ENCODE measurements around the gene NPIPB2.
"Not testable (repeated sequence)": the region's sequence is repeated elsewhere in the genome, so short reads cannot be mapped to it uniquely, and the experiment has no call there.

The NPIPB2 gene

DNA sequence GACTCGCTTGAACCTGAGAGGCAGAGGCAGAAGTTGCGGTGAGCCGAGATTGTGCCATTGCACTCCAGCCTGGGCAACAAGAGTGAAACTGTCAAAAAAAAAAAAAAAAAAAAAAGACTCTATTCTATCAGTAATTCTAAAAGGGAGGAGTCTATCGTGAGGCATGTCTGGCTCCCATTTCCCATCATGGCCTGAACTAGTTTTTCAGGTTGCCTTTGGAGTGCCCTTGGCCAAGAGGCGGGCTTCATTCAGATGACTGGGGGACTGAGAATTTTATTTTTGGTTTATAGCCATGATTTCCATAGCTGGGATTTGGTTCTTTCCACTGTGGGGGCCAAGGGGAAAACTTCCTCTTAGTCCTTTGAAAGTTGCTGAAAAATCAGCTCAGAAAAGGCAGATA, 31.2 kb upstream of the NPIPB2 start:
- Histone ChIP-seq H3K36me3 (ENCODE audit: control insufficient read depth, insufficient read depth, low read length) (no peaks in the 10 kb centered on the region), H3K27ac (ENCODE audit: low read depth, low read length) (no peak overlapping the region), H3K27me3 (ENCODE audit: control insufficient read depth, insufficient read depth, low read length) (no peaks in the 10 kb centered on the region), H3K9ac (ENCODE audit: low read length) (no peak overlapping the region), H3K4me3 (ENCODE audit: low read depth, low read length) (no peak overlapping the region), H3K9me3 (ENCODE audit: control insufficient read depth, insufficient read depth, low read depth, low read length) (no peaks in the 10 kb centered on the region), H3K4me1 (ENCODE audit: control insufficient read depth, insufficient read depth, low read length) (peaks cover 8% of the 10 kb centered on the region)

DNA sequence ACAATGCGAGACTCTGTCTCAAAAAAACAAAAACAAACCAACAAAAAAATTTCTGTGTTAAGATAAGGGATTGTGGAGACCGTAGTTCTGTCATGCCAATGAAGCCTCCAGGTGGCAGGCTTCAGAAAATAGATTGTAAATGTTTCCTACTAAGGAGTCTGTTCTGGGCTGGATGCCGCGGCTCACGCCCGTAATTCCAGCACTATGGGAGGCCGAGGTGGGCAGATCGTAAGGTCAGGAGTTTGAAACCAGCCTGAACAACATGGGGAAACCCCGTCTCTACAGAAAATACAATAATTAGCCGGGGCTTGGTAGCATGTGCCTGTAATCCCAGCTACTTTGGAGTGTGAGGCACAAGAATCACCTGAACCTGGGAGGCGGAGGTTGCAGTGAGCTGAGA, 30.3 kb upstream of the NPIPB2 start:
- H3K9me3 ChIP-seq (ENCODE audit: control insufficient read depth, insufficient read depth, low read depth, low read length): no peaks in the 10 kb centered on the region
- H3K36me3 ChIP-seq (ENCODE audit: control insufficient read depth, insufficient read depth, low read length): no peaks in the 10 kb centered on the region
- no peaks in the 10 kb centered on the region for H3K27me3 ChIP-seq (ENCODE audit: control insufficient read depth, insufficient read depth, low read length)
- no peak overlapping the region for H3K9ac ChIP-seq (ENCODE audit: low read length)
- no peak overlapping the region for H3K4me3 ChIP-seq (ENCODE audit: low read depth, low read length)
- no peak overlapping the region for H3K27ac ChIP-seq (ENCODE audit: low read depth, low read length)
- H3K4me1 ChIP-seq (ENCODE audit: control insufficient read depth, insufficient read depth, low read length): peaks cover under 1% of the 10 kb centered on the region; the same call in 1 of the 2 replicates

DNA sequence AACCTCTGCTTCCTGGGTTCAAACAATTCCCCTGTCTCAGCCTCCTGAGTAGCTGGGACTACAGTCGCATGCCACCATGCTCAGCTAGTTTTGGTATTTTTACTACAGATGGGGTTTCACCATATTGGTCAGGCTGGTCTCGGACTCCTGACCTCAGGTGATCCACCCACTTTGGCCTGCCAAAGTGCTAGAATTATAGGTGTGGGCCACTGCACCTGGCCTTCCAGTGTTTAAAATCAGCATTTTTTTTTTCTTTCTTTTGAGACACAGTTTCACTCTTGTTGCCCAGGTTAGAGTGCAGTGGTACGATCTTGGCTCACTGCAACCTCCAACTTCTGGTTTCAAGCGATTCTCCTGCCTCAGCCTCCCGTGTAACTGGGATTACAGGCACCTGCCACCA, 28.4 kb upstream of the NPIPB2 start:
- H3K27me3 ChIP-seq (ENCODE audit: control insufficient read depth, insufficient read depth, low read length); H3K27ac ChIP-seq (ENCODE audit: low read depth, low read length): not testable (repeated sequence)

DNA sequence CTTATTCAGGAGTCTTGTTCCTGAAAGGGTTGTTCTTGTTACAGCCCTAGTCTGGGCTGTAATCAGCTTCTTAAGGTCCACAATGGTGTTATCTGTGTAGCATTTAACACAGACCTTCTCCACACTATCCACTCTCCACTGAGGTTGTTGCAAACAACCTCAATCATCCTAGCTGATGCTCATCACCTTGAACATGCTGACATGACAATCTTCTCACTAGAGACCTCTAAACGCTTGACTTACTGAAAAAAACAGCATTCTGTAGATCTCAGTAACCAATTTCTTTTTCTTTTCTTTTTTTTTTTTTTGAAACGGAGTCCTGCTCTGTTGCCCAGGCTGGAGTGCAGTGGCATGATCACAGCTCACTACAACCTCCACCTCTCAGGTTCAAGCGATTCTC, 26.7 kb upstream of the NPIPB2 start:
- H3K27me3 ChIP-seq (ENCODE audit: control insufficient read depth, insufficient read depth, low read length): no peaks in the 10 kb centered on the region
- no peak overlapping the region for H3K27ac ChIP-seq (ENCODE audit: low read depth, low read length)
- H3K36me3 ChIP-seq (ENCODE audit: control insufficient read depth, insufficient read depth, low read length): no peaks in the 10 kb centered on the region
- no peaks in the 10 kb centered on the region for H3K9me3 ChIP-seq (ENCODE audit: control insufficient read depth, insufficient read depth, low read depth, low read length)
- no peak overlapping the region for H3K4me3 ChIP-seq (ENCODE audit: low read depth, low read length)
- H3K4me1 ChIP-seq (ENCODE audit: control insufficient read depth, insufficient read depth, low read length): no peaks in the 10 kb centered on the region
- no peak overlapping the region for H3K9ac ChIP-seq (ENCODE audit: low read length)

More for the DNA sequence above, 28.4 kb upstream of the NPIPB2 start:
- not testable (repeated sequence) for H3K9ac ChIP-seq (ENCODE audit: low read length); H3K36me3 ChIP-seq (ENCODE audit: control insufficient read depth, insufficient read depth, low read length); H3K4me3 ChIP-seq (ENCODE audit: low read depth, low read length); H3K9me3 ChIP-seq (ENCODE audit: control insufficient read depth, insufficient read depth, low read depth, low read length); H3K4me1 ChIP-seq (ENCODE audit: control insufficient read depth, insufficient read depth, low read length)

DNA sequence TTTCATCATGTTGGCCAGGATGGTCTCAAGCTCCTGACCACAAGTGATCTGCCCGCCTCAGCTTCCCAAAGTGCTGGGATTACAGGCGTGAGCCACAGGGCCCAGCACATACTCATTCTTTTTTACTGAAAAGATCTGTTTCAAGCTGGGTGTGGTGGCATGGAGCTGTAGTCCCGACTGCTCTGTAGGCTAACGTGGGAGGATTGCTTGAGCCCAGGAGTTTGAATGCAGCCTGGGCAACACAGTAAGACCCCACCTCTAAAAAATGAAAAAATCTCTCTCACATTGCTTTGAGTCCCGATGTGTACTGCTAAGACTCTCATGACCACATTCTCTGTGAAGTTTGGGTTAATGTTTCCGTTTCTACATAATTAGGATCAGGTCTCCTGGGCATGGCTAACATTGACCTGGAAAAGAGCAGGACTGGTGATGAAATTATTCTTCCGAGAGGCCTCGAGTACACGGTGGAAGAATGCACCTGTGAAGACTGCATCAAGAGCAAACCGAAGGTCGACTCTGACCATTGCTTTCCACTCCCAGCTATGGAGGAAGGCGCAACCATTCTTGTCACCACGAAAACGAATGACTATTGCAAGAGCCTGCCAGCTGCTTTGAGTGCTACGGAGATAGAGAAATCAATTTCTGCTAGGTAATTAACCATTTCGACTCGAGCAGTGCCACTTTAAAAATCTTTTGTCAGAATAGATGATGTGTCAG, 25.5 kb upstream of the NPIPB2 start:
- H3K4me1 ChIP-seq (ENCODE audit: control insufficient read depth, insufficient read depth, low read length): no peaks in the 10 kb centered on the region
- H3K27me3 ChIP-seq (ENCODE audit: control insufficient read depth, insufficient read depth, low read length): no peaks in the 10 kb centered on the region
- H3K9ac ChIP-seq (ENCODE audit: low read length): no peak overlapping the region
- H3K4me3 ChIP-seq (ENCODE audit: low read depth, low read length): no peak overlapping the region
- H3K27ac ChIP-seq (ENCODE audit: low read depth, low read length): no peak overlapping the region
- H3K36me3 ChIP-seq (ENCODE audit: control insufficient read depth, insufficient read depth, low read length): no peaks in the 10 kb centered on the region
- H3K9me3 ChIP-seq (ENCODE audit: control insufficient read depth, insufficient read depth, low read depth, low read length): no peaks in the 10 kb centered on the region

DNA sequence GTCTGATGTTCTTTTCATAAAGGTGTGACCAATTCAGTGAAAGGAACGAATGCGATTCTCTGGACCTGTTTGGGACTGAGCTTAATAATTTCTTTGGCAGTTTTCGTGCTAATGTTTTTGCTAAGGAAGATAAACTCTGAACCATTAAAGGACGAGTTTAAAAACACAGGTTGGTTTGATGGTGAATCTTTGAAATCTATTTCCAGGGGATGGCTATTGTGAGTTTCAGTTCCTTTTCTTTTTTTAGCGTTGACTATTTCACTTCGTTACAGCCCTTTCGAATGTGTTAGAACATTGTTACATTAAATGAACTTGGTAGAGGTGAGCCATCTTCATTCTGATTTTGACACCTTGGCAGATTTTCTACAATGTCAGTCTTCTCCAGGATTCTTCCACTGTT, 24.3 kb upstream of the NPIPB2 start:
- Histone ChIP-seq H3K9ac (ENCODE audit: low read length) (no peak overlapping the region), H3K4me1 (ENCODE audit: control insufficient read depth, insufficient read depth, low read length) (no peaks in the 10 kb centered on the region), H3K36me3 (ENCODE audit: control insufficient read depth, insufficient read depth, low read length) (no peaks in the 10 kb centered on the region), H3K4me3 (ENCODE audit: low read depth, low read length) (no peak overlapping the region), H3K27me3 (ENCODE audit: control insufficient read depth, insufficient read depth, low read length) (no peaks in the 10 kb centered on the region), H3K9me3 (ENCODE audit: control insufficient read depth, insufficient read depth, low read depth, low read length) (no peaks in the 10 kb centered on the region), H3K27ac (ENCODE audit: low read depth, low read length) (no peak overlapping the region)

DNA sequence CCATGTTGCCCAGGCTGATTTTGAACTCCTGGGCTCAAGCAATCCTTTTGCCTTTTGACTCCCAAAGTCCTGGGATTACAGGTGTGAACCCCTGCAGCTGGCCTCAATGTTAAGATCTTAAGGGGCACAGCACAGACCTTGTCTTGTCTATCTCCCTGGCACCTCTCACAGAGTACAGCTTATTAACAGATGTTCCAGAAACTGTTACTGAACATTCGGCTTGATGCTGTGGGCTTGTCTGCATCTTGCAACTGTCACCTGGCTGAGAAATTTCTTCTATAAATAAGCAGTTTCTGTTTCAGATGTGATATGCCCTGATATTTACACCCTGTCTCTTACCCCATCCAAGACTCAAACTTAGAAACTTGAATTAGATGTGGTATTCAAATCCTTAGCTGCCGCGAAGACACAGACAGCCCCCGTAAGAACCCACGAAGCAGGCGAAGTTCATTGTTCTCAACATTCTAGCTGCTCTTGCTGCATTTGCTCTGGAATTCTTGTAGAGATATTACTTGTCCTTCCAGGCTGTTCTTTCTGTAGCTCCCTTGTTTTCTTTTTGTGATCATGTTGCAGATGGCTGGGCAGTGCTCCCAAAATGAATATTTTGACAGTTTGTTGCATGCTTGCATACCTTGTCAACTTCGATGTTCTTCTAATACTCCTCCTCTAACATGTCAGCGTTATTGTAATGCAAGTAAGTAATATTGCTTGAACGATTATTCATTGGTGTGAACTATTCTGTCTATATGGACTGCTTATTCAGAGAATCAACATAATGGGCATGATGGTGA, 23.1 kb upstream of the NPIPB2 start, which contains the start of gene TNFRSF17:
TSS of gene TNFRSF17 (plus strand) at position 450 of the 791 bp plus-strand sequence. CDS start at position 565, 115 bp downstream.
- no peak within 1 kb of the TSS for H3K4me3 ChIP-seq (ENCODE audit: low read depth, low read length)
- no peak within 1 kb of the TSS for H3K9ac ChIP-seq (ENCODE audit: low read length)
- no peak within 1 kb of the TSS for H3K27ac ChIP-seq (ENCODE audit: low read depth, low read length)

DNA sequence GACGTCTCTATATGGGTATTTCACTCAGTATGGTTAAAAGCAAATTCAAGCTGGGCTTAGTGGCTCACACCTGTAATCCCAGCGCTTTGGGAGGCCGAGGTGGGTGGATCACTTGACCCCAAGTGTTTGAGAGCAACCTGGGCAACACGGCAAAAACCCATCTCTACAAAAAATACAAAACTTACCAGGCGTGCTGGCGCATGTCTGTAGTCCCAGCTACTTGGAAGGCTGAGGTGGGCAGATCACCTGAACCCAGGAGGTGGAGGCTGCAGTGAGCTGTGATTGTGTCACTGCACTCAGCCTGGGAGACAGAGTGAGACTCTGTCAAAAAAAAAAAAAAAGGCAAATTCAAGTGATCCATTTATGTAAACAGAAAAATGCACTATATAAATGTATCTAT, 21.9 kb upstream of the NPIPB2 start:
- H3K27ac ChIP-seq (ENCODE audit: low read depth, low read length): no peak overlapping the region
- no peaks in the 10 kb centered on the region for H3K4me1 ChIP-seq (ENCODE audit: control insufficient read depth, insufficient read depth, low read length)
- H3K9ac ChIP-seq (ENCODE audit: low read length): no peak overlapping the region
- H3K27me3 ChIP-seq (ENCODE audit: control insufficient read depth, insufficient read depth, low read length): no peaks in the 10 kb centered on the region
- no peaks in the 10 kb centered on the region for H3K36me3 ChIP-seq (ENCODE audit: control insufficient read depth, insufficient read depth, low read length)
- no peak overlapping the region for H3K4me3 ChIP-seq (ENCODE audit: low read depth, low read length)
- no peaks in the 10 kb centered on the region for H3K9me3 ChIP-seq (ENCODE audit: control insufficient read depth, insufficient read depth, low read depth, low read length)

More for the DNA sequence above, 23.1 kb upstream of the NPIPB2 start, which contains the start of gene TNFRSF17:
- H3K36me3 ChIP-seq (ENCODE audit: control insufficient read depth, insufficient read depth, low read length): no peaks in the 10 kb centered on the region
- no peaks in the 10 kb centered on the region for H3K4me1 ChIP-seq (ENCODE audit: control insufficient read depth, insufficient read depth, low read length)
- no peaks in the 10 kb centered on the region for H3K9me3 ChIP-seq (ENCODE audit: control insufficient read depth, insufficient read depth, low read depth, low read length)
- no peaks in the 10 kb centered on the region for H3K27me3 ChIP-seq (ENCODE audit: control insufficient read depth, insufficient read depth, low read length)

DNA sequence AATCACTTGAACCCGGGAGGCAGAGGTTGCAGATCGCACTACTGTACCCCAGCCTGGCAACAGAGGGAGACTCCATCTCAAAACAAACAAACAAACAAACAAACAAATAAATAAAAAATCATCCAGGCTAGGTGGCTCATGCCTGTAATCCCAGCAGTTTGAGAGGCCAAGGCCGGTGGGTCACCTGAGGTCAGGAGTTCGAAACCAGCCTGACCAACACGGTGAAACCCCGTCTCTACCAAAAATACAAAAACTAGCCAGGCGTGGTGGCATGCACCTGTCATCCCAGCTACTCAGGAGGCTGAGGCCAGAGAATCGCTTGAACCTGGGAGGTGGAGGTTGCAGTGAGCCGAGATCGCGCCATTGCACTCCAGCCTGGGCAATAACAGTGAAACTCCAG, 21.1 kb upstream of the NPIPB2 start:
- not testable (repeated sequence) for H3K27ac ChIP-seq (ENCODE audit: low read depth, low read length); H3K9me3 ChIP-seq (ENCODE audit: control insufficient read depth, insufficient read depth, low read depth, low read length); H3K4me1 ChIP-seq (ENCODE audit: control insufficient read depth, insufficient read depth, low read length); H3K9ac ChIP-seq (ENCODE audit: low read length); H3K36me3 ChIP-seq (ENCODE audit: control insufficient read depth, insufficient read depth, low read length); H3K27me3 ChIP-seq (ENCODE audit: control insufficient read depth, insufficient read depth, low read length); H3K4me3 ChIP-seq (ENCODE audit: low read depth, low read length)

DNA sequence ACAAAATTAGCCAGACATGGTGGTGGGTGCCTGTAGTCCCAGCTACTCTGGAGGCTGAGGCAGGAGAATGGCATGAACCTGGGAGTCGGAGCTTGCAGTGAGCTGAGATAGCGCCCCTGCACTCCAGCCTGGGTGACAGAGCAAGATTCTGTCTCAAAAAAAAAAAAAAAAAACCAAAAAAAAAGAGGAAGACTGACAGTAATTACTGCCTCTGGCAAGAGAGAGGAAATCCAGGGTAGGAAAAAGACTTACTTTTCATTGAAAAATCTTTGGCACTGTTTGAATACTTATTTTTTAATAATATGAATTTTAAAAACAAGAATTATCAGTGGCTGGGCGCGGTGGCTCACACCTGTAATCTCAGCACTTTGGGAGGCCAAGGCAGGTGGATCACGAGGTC, 20.6 kb upstream of the NPIPB2 start:
- H3K36me3 ChIP-seq (ENCODE audit: control insufficient read depth, insufficient read depth, low read length); H3K4me1 ChIP-seq (ENCODE audit: control insufficient read depth, insufficient read depth, low read length); H3K27ac ChIP-seq (ENCODE audit: low read depth, low read length); H3K4me3 ChIP-seq (ENCODE audit: low read depth, low read length); H3K9ac ChIP-seq (ENCODE audit: low read length); H3K27me3 ChIP-seq (ENCODE audit: control insufficient read depth, insufficient read depth, low read length); H3K9me3 ChIP-seq (ENCODE audit: control insufficient read depth, insufficient read depth, low read depth, low read length): not testable (repeated sequence)

DNA sequence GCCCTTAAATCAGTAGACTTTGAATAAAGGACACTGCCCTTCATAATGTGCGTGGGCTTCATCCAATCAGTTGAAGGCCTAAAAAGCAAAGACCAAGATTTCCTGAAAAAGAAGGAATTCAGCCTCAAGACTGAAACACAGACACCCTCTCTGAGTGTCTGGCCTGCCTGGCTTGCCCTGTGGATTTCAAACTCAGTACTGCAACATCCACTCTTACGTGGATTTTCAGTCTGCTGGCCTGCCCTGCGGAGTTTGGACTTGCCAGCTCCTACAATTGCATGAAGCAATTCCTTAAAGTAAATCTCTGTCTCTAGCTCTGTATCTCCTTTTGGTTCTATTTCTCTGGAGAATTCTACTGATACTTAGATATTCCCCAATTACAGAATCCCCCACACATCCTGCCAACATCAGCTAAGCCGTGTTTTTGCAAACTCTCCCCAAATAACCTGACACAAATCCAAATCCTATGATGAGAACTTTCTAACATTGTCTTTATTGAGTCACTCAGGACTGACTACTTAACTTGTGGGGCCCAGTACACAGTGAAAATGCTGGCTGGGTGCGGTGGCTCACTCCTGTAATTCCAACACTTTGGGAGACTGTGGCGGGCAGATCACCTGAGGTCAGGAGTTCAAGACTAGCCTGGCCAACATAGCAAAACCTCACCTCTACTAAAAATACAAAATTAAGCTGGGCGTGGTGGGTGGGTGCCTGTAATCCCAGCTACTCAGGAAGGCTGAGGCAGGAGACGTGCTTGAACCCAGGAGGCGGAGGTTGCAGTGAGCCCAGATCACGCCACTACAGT, 15.9 kb upstream of the NPIPB2 start:
- no peak overlapping the region for H3K9ac ChIP-seq (ENCODE audit: low read length)
- H3K4me1 ChIP-seq (ENCODE audit: control insufficient read depth, insufficient read depth, low read length): no peaks in the 10 kb centered on the region
- H3K27ac ChIP-seq (ENCODE audit: low read depth, low read length): no peak overlapping the region
- H3K4me3 ChIP-seq (ENCODE audit: low read depth, low read length): no peak overlapping the region
- H3K27me3 ChIP-seq (ENCODE audit: control insufficient read depth, insufficient read depth, low read length): no peaks in the 10 kb centered on the region
- H3K9me3 ChIP-seq (ENCODE audit: control insufficient read depth, insufficient read depth, low read depth, low read length): no peaks in the 10 kb centered on the region
- no peaks in the 10 kb centered on the region for H3K36me3 ChIP-seq (ENCODE audit: control insufficient read depth, insufficient read depth, low read length)
